Caco-2 (cell line): ENCODE data around the gene PHEX. TPM values are rescaled to one million over a fixed set of nuclear protein-coding genes. Genes with fewer than 3 reads are reported as not detected.

ENCODE experiments used
- BruUV-seq: library from RNA; stranded (reverse); fragments of 400-500 nt; replicated peaks from 2 replicates; lab custom pipeline; 2021; lab: Mats Ljungman, UMichigan
- CTCF ChIA-PET: fragments of 300-600 bp; sonication (Branson Sonifier 250); formaldehyde crosslinking; loops from one replicate; lab custom pipeline; 2022; ENCODE audit warnings: antibody characterized with exemption; lab: Charles Lee
- POLR2A ChIA-PET: fragments of 300-600 bp; sonication (Branson Sonifier 250); formaldehyde crosslinking; loops from one replicate; lab custom pipeline; 2022; ENCODE audit warnings: antibody characterized with exemption; lab: Charles Lee
- DNase-seq, 2 experiments: peaks; one replicate each; pipeline versions ENCODE4 v3.0.0 to v3.0.0-alpha.2; 2020 to 2022
- H3K27me3 ChIP-seq: replicated peaks from 2 replicates; pipeline ENCODE4 v1.6.0; 2011; ENCODE audit warnings: low read length; ENCODE audit not compliant: control insufficient read depth, insufficient read depth
- H3K36me3 ChIP-seq: 2 replicates; pipeline ENCODE4 v1.5.1; 2011; ENCODE audit warnings: low read length; ENCODE audit not compliant: control insufficient read depth, insufficient read depth
- H3K4me1 ChIP-seq: fragments of 250-450 bp; sonication (Bioruptor Pico); 2 replicates; pipeline ENCODE4 v1.5.1; 2020; ENCODE audit warnings: mild to moderate bottlenecking
- H3K4me3 ChIP-seq: 2 replicates; pipeline ENCODE4 v1.5.1; 2011; ENCODE audit warnings: low read depth, mild to moderate bottlenecking, control low read depth, low read length
- H3K9me3 ChIP-seq: fragments of 250-450 bp; sonication (Bioruptor Pico); 2 replicates; pipeline ENCODE4 v1.5.1; 2020; ENCODE audit warnings: mild to moderate bottlenecking, moderate library complexity
- H3K27ac Mint-ChIP-seq: one replicate; pipeline ENCODE4 v1.8.0; 2022; ENCODE audit warnings: mixed read lengths; ENCODE audit not compliant: unreplicated experiment
- H3K27me3 Mint-ChIP-seq: one replicate; pipeline ENCODE4 v1.8.0; 2022; ENCODE audit warnings: mixed read lengths; ENCODE audit not compliant: insufficient read depth, unreplicated experiment
- H3K36me3 Mint-ChIP-seq: one replicate; pipeline ENCODE4 v1.8.0; 2022; ENCODE audit warnings: mild to moderate bottlenecking, mixed read lengths; ENCODE audit not compliant: insufficient read depth, unreplicated experiment
- H3K4me1 Mint-ChIP-seq: one replicate; pipeline ENCODE4 v1.8.0; 2022; ENCODE audit warnings: low read depth, mixed read lengths; ENCODE audit not compliant: unreplicated experiment
- H3K4me3 Mint-ChIP-seq: one replicate; pipeline ENCODE4 v1.8.0; 2022; ENCODE audit warnings: mild to moderate bottlenecking, moderate library complexity, mixed read lengths; ENCODE audit not compliant: unreplicated experiment
- H3K9me3 Mint-ChIP-seq: one replicate; pipeline ENCODE4 v1.8.0; 2022; ENCODE audit warnings: mixed read lengths; ENCODE audit not compliant: unreplicated experiment
- CTCF ChIP-seq, 2 experiments: fragments of 200-600 bp in 1 of 2; IDR thresholded peaks; 1 replicate in 1 of 2; 2 replicates in 1 of 2; pipeline versions ENCODE4 v1.5.1 to v1.8.0; 2011 to 2022; ENCODE audit warnings: antibody characterized with exemption in 1 of 2, control low read depth in 1 of 2, inconsistent platforms in 1 of 2, low read depth in 1 of 2, low read length in 1 of 2, mild to moderate bottlenecking in 1 of 2, moderate library complexity in 1 of 2; ENCODE audit not compliant: insufficient read depth in 1 of 2, severe bottlenecking in 1 of 2, unreplicated experiment in 1 of 2
- intact Hi-C: fragments of 100-400 bp; cut with micrococcal nuclease; formaldehyde crosslinking; loops from one replicate; pipeline ENCODE4 v1.10.0; 2022; ENCODE audit not compliant: unreplicated experiment
- total RNA-seq: library from RNA; stranded (reverse); gene quantifications from 2 replicates; pipeline ENCODE4 v1.2.3, GENCODE V29; 2022

The PHEX gene
- total RNA-seq, 1 experiment from 2014 or later = 0.75 TPM

- intact Hi-C loops = no loop called here
- peaks cover 21% of the 10 kb centered on the region for H3K9me3 Mint-ChIP-seq
- no peak overlapping the region for H3K4me3 Mint-ChIP-seq
- H3K4me1 Mint-ChIP-seq = peaks cover 7% of the 10 kb centered on the region
- ChIA-PET POLR2A (no interaction called here), CTCF (no interaction called here)
- no peak for TF ChIP-seq CTCF (IDR thresholded peaks at IDR 0.05; ENCODE audit: insufficient read depth in 1 of 2, low read depth in 1 of 2, low read length in 1 of 2, severe bottlenecking in 1 of 2, unreplicated experiment in 1 of 2)
- Histone ChIP-seq H3K27me3 (no peaks in the 10 kb centered on the region), H3K4me3 (no peak overlapping the region), H3K4me1 (no peaks in the 10 kb centered on the region; the same call in 1 of the 2 replicates), H3K36me3 (no peaks in the 10 kb centered on the region), H3K9me3 (no peaks in the 10 kb centered on the region)
- peaks cover 5% of the 10 kb centered on the region for H3K36me3 Mint-ChIP-seq
- BruUV-seq = no TSS peak
- no peak for DNase-seq
- no peaks in the 10 kb centered on the region for H3K27me3 Mint-ChIP-seq
- H3K27ac Mint-ChIP-seq = no peak overlapping the region
Observed at GRCh38 chrX:22196149-22196548, 164.0 kb downstream of the PHEX start.

- H3K9me3 ChIP-seq = no peaks in the 10 kb centered on the region
- DNase-seq = no peak
- no peaks in the 10 kb centered on the region for H3K36me3 ChIP-seq
- no peaks in the 10 kb centered on the region for H3K4me1 ChIP-seq
- no peaks in the 10 kb centered on the region for H3K4me1 Mint-ChIP-seq
- CTCF ChIA-PET = no interaction called here
- intact Hi-C loops = no loop called here
- H3K4me3 ChIP-seq = no peak overlapping the region
- no peaks in the 10 kb centered on the region for H3K27me3 Mint-ChIP-seq
- peaks cover 10% of the 10 kb centered on the region for H3K9me3 Mint-ChIP-seq
- no peaks in the 10 kb centered on the region for H3K36me3 Mint-ChIP-seq
- no peak for TF ChIP-seq CTCF (IDR thresholded peaks at IDR 0.05; ENCODE audit: insufficient read depth in 1 of 2, low read depth in 1 of 2, low read length in 1 of 2, severe bottlenecking in 1 of 2, unreplicated experiment in 1 of 2)
- no peaks in the 10 kb centered on the region for H3K27me3 ChIP-seq
- POLR2A ChIA-PET = no interaction called here
- no peak overlapping the region for H3K4me3 Mint-ChIP-seq
- H3K27ac Mint-ChIP-seq = no peak overlapping the region
- no TSS peak for BruUV-seq
Observed at GRCh38 chrX:22202251-22202650, 170.1 kb downstream of the PHEX start.

GRCh38 chrX:22203186-22203585 is 171.1 kb downstream of the PHEX start:
- no TSS peak for BruUV-seq

More at GRCh38 chrX:22203186-22203585, 171.1 kb downstream of the PHEX start:
- POLR2A ChIA-PET = no interaction called here
- Mint-ChIP-seq H3K4me1 (no peaks in the 10 kb centered on the region), H3K27me3 (no peaks in the 10 kb centered on the region), H3K27ac (no peak overlapping the region), H3K4me3 (no peak overlapping the region), H3K9me3 (peaks cover 7% of the 10 kb centered on the region), H3K36me3 (no peaks in the 10 kb centered on the region)
- H3K27me3 ChIP-seq = no peaks in the 10 kb centered on the region
- intact Hi-C loops = no loop called here
- no peaks in the 10 kb centered on the region for H3K9me3 ChIP-seq
- H3K4me3 ChIP-seq = no peak overlapping the region
- CTCF ChIA-PET = no interaction called here
- H3K36me3 ChIP-seq = no peaks in the 10 kb centered on the region
- no peaks in the 10 kb centered on the region for H3K4me1 ChIP-seq
- TF ChIP-seq CTCF (IDR thresholded peaks at IDR 0.05; ENCODE audit: insufficient read depth in 1 of 2, low read depth in 1 of 2, low read length in 1 of 2, severe bottlenecking in 1 of 2, unreplicated experiment in 1 of 2) = no peak
- no peak for DNase-seq
